CD4-positive, alpha-beta T cell treated with Interleukin-12 subunit alpha and Interleukin-12 subunit beta, for 1 hour (primary cell): ENCODE data around the gene LEFTY2.
"Not testable (repeated sequence)": the region's sequence is repeated elsewhere in the genome, so short reads cannot be mapped to it uniquely, and the experiment has no call there.

ENCODE experiments used
- DNase-seq: peaks from one replicate; pipeline ENCODE4 v3.0.0-alpha.2; 2020

Gene LEFTY2

GRCh38 chr1:225899044-225899925, 41.7 kb downstream of the LEFTY2 start:
- DNase-seq = no peak

GRCh38 chr1:225897595-225898514, 43.2 kb downstream of the LEFTY2 start:
- peak; percentile 62 for DNase-seq

- peak; percentile 88 for DNase-seq
Observed at GRCh38 chr1:225896937-225897549, 44.0 kb downstream of the LEFTY2 start.

DNA sequence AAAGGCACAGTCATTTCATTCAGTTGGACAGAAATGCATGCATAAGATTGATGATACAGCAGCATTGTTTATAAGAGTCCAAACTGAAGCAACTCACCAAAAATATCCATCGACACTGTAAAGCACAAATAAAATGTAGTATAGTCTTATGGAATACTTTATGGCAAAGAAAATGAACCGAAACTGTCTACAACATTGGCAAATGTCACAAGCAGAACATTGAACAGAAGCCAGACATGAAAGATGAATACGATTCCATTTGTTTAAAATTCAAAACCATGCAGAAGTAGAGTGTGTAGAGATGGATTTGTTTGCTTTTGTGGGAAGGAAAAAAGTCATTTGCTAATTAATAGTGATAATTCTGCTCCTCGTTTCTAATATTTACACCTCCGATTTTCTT, 44.5 kb downstream of the LEFTY2 start:
- DNase-seq = no peak

DNA sequence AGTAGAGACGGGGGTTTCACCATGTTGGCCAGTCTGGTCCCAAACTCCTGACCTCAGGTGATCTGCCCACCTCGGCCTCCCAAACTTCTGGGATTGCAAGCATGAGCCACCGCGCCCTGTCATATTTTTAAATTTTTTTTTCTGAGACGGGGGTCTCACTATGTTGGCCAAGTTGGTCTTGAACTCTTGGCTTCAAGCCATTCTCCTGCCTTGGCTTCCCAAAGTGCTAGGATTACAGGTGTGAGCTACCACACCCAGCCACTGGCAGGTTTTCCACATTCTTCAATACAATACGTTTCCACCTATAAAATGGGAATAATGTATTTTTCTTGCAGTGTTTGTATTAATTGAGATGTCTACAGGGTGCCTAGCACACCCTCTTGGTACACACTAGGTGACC, 48.7 kb downstream of the LEFTY2 start:
- DNase-seq = no peak

DNA sequence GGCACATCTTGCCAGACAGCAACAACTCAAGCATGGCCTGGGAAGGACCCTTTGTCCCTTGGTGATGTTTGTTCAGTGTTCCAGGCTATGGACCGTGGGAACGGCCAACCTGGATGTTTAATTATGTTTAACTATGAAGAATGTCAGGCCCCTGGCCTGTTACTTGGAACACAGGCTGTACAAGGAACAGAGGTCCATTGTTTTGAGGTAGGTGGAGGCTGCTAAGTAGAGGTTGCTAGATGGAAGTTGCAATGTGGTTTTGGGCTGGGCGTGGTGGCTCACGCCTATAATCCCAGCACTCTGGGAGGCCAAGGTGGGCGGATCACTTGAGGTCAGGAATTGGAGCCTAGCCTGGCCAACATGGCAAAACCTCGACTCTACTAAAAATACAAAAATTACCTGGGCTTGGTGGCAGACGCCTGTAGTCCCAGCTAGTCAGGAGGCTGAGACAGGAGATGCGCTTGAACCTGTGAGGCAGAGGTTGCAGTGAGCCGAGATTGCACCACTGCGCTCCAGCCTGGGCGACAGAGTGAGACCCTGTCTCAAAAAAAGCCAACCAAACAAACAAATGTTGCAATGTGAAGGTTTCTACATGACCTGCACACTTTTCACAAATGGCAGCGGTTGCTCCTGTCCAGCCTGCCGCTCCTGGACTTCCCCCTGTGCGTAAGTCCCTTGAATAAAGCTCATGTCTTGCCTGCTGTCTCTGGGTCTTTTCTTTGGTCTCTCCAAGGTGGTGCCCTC, 49.6 kb downstream of the LEFTY2 start:
- DNase-seq = no peak

GRCh38 chr1:225890346-225891228, 50.4 kb downstream of the LEFTY2 start:
- DNase-seq = no peak

GRCh38 chr1:225889743-225890142, 51.3 kb downstream of the LEFTY2 start:
- DNase-seq = no peak

- DNase-seq = no peak
Observed at GRCh38 chr1:225888898-225889601, 52.0 kb downstream of the LEFTY2 start, which contains the start of gene LEFTY1. Gene LEFTY1, minus strand, starts transcription at chr1:225889146. Its CDS starts 80 bp downstream, at chr1:225889066.

- no peak for DNase-seq
Observed at GRCh38 chr1:225888289-225888897, 52.6 kb downstream of the LEFTY2 start.

DNA sequence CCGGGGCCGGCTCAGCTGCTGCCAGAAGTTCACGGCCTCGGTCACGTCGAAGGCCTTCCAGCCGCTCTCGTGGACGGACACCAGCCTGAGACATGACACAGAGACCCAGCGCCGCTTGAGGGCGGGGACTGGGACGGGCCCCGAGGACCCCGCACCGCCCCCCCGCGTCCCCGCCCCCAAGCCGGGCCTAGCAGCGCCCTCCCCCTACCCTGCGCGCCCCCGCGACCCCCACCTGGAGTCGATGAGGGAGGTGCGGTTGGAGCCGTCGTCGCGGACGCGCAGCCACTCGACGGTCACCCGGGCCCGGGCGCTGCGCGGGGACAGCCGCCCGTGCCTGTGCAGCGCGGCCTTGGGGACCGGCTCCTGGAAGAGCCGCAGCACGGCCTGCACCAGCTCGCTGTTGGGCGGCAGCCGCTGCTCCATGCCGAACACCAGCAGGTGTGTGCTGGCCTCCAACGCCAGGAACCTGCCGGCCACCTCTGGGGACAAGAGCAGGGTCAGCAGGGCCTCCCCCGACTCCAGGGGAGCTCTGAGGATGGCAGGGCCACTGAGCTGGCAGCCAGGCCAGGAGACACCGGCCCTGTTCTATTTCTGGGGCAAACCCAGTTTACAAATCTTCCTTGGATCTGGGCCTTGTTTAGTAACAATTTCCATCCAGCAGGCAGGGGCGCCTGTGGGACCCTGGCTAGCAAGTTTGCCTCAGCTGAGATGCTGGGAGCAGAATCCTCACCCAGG, 53.3 kb downstream of the LEFTY2 start:
- not testable (repeated sequence) for DNase-seq

DNA sequence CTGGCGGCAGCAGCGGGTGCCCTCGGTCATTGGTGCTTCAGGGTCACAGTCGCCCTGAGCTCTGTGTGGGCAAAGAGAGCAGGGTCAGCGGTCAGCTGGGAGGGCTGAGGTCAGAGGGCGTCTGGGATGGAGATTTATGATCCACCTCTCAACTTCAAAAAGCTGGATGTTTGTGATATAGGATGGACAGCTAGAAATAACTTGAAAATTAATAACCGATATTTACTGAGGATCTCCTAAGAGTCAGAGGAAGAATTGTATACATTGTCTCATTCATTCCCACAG, 54.0 kb downstream of the LEFTY2 start:
- DNase-seq = no peak
